HepG2 (cell line): ENCODE measurements around the gene CTDSPL2. TPM values are rescaled to one million over a fixed set of nuclear protein-coding genes. Genes with fewer than 3 reads are reported as not detected.
A peak's percentile ranks its signal among the peaks of the same experiment; 100 is the strongest.

Source experiments
- ARHGAP35 ChIP-seq: sonication (generic); formaldehyde crosslinking; IDR thresholded peaks from 2 replicates; pipeline ENCODE4 v1.9.0; 2022; ENCODE audit warnings: mild to moderate bottlenecking, inconsistent platforms, moderate library complexity, missing genetic modification reagents, borderline replicate concordance
- CCDC6 ChIP-seq: sonication (generic); formaldehyde crosslinking; IDR thresholded peaks from 2 replicates; pipeline ENCODE4 v1.8.1; 2022; ENCODE audit warnings: mild to moderate bottlenecking, missing genetic modification reagents, moderate library complexity
- FOXM1 ChIP-seq: sonication (generic); formaldehyde crosslinking; IDR thresholded peaks from 2 replicates; pipeline ENCODE4 v1.5.0; 2020; ENCODE audit warnings: missing genetic modification reagents
- ISL2 ChIP-seq: sonication (generic); formaldehyde crosslinking; IDR thresholded peaks from 2 replicates; pipeline ENCODE4 v1.5.0; 2020; ENCODE audit warnings: missing genetic modification reagents
- LCORL ChIP-seq, 2 experiments: fragments of 450-650 bp in 1 of 2; sonication (generic) in 1 of 2; formaldehyde crosslinking in 1 of 2; IDR thresholded peaks; 2 replicates each; pipeline versions ENCODE4 v1.5.0 to v1.6.1; 2017 to 2020; ENCODE audit warnings: antibody characterized with exemption in 1 of 2, missing genetic modification reagents in 1 of 2
- ONECUT2 ChIP-seq: sonication (generic); formaldehyde crosslinking; IDR thresholded peaks from 2 replicates; pipeline ENCODE4 v1.4.0; 2020; ENCODE audit warnings: missing genetic modification reagents
- RNF2 ChIP-seq: fragments of 450-650 bp; conservative IDR thresholded peaks from 2 replicates; pipeline ENCODE4 v1.6.1; 2016; ENCODE audit warnings: low read depth
- SMARCE1 ChIP-seq: fragments of 450-650 bp; IDR thresholded peaks from 2 replicates; pipeline ENCODE4 v1.6.1; 2017; ENCODE audit warnings: borderline replicate concordance
- SP1 ChIP-seq, 2 experiments: fragments of 450-650 bp in 1 of 2; sonication (generic) in 1 of 2; formaldehyde crosslinking in 1 of 2; IDR thresholded peaks; 2 replicates each; pipeline versions ENCODE4 v1.4.0 to v1.6.1; 2016 to 2020; ENCODE audit warnings: missing genetic modification reagents in 1 of 2
- TBP ChIP-seq: sonication (generic); formaldehyde crosslinking; IDR thresholded peaks from 2 replicates; pipeline ENCODE4 v1.5.0; 2020; ENCODE audit warnings: missing genetic modification reagents
- TMF1 ChIP-seq: sonication (generic); formaldehyde crosslinking; IDR thresholded peaks from 2 replicates; pipeline ENCODE4 v1.8.1; 2022; ENCODE audit warnings: low read depth, missing genetic modification reagents
- ZBED4 ChIP-seq: sonication (generic); formaldehyde crosslinking; IDR thresholded peaks from 2 replicates; pipeline ENCODE4 v1.4.0; 2020; ENCODE audit warnings: missing genetic modification reagents, borderline replicate concordance
- ZFP41 ChIP-seq: sonication (generic); formaldehyde crosslinking; IDR thresholded peaks from 2 replicates; pipeline ENCODE4 v1.4.0; 2020; ENCODE audit warnings: mild to moderate bottlenecking, missing genetic modification reagents, borderline replicate concordance
- ZMAT3 ChIP-seq: sonication (generic); formaldehyde crosslinking; conservative IDR thresholded peaks from 2 replicates; pipeline ENCODE4 v1.7.0; 2021; ENCODE audit warnings: missing genetic modification reagents
- ZNF230 ChIP-seq: sonication (generic); formaldehyde crosslinking; IDR thresholded peaks from 2 replicates; pipeline ENCODE4 v1.4.0; 2020; ENCODE audit warnings: mild to moderate bottlenecking, missing genetic modification reagents
- ZNF235 ChIP-seq: sonication (generic); formaldehyde crosslinking; IDR thresholded peaks from 2 replicates; pipeline ENCODE4 v1.8.1; 2023; ENCODE audit warnings: mild to moderate bottlenecking, missing genetic modification reagents, borderline replicate concordance
- ZNF33B ChIP-seq: sonication (generic); formaldehyde crosslinking; IDR thresholded peaks from 2 replicates; pipeline ENCODE4 v1.5.1; 2020; ENCODE audit warnings: mild to moderate bottlenecking, missing genetic modification reagents
- ZNF556 ChIP-seq: sonication (generic); formaldehyde crosslinking; IDR thresholded peaks from 2 replicates; pipeline ENCODE4 v1.4.0; 2020; ENCODE audit warnings: mild to moderate bottlenecking, missing genetic modification reagents, borderline replicate concordance
- polyA plus RNA-seq, 8 experiments: library from polyadenylated mRNA; depleted of rRNA in 3 of 8; stranded (reverse) in 7 of 8; unstranded in 1 of 8; fragments of >200 nt; fragmentation: Illumina TruSeq in 4 of 8; extraction: Trizol in 4 of 8; gene quantifications; 2 replicates each; pipeline versions ENCODE4 v1.2.1 to v1.2.3, GENCODE V29; 2011 to 2016; ENCODE audit warnings: low read depth in 4 of 8, missing spikeins in 1 of 8, mixed read lengths in 1 of 8; ENCODE audit not compliant: insufficient read depth in 1 of 8
- total RNA-seq, 5 experiments: library from RNA; depleted of rRNA; stranded (reverse); fragments of >200 nt; fragmentation: Illumina TruSeq; extraction: Trizol; gene quantifications; 2 replicates each; pipeline ENCODE4 v1.2.3, GENCODE V29; 2016; ENCODE audit warnings: low read depth in 1 of 5
- TF ChIP-seq, protein P1 (sequence below): sonication (generic); formaldehyde crosslinking; IDR thresholded peaks from 2 replicates; pipeline ENCODE4 v1.4.0; 2020; ENCODE audit warnings: mild to moderate bottlenecking, missing genetic modification reagents

CTDSPL2 gene
- total and polyA plus RNA-seq, 2 of the 13 experiments (the other 11 are each of a cell fraction or from before 2014, with no cell fraction given), result 37.4 to 56.2 TPM

DNA sequence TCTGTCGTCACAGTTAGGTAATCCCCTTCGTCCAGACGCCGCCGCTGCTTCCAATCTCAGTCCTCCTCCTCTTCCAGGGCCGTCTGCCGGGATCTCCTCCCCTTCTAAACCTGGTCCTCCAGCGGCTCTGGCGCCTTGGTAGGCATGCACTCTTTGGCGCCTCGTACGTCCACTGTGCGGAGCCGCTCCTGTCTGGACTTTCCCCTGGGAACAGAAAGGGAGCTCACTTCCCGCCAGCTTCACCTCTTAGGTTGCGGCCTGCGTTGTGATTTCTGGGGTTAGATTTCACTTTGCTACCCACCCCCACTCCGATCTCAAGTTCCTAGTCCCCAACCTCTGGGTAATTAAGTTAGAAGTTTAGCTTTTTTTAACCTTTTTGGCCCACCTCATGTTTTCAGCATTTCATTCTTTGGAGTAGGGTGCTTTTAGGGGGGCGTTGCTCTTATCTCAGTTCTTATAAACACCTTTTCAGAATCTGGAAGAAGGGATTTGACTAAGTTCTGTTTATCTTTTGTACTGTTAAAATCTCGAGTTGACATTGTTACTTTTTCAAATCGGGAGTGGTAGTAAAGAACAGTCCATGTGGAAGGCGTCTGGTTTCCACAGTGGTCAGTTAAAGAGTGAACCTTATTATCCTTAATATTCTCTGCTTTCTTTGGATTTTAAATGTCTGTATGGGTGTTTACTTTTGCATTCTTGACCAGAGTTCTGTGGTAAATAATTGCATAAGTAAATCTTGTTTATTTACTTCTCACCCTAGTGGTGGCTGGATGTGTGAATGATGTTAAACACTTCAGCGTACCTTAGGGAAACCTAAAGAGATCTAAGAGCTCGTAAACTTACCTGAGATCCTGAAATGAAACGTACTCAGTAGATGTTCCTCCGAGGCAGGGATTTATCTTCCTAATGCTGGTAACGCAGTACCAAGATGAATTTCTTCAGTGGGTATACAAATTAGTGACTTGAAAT, 611 bp downstream of the CTDSPL2 start (continued):
- TF ChIP-seq ARHGAP35, result no peak; the same call in 1 of the 2 replicates
- no peak; the same call in 1 of the 2 replicates for TF ChIP-seq ZNF230
- no peak for TF ChIP-seq SP1 (IDR thresholded peaks at IDR 0.05)
- TF ChIP-seq SP1 (CRISPR knock-in tag; IDR thresholded peaks at IDR 0.05), result no peak
- no peak for TF ChIP-seq ONECUT2 (CRISPR knock-in tag)
- no peak for TF ChIP-seq ISL2 (CRISPR knock-in tag)
- TF ChIP-seq ZNF235 (CRISPR knock-in tag), result no peak
- TF ChIP-seq ZBED4 (CRISPR knock-in tag), result no peak
- no peak for TF ChIP-seq CCDC6
- 0 out of 2 replicates have a peak, but pooled peaks have one; percentile 14 for TF ChIP-seq ZMAT3 (CRISPR knock-in tag)
- no peak for TF ChIP-seq ZNF556 (CRISPR knock-in tag)
- no peak for TF ChIP-seq TBP (CRISPR knock-in tag)
- TF ChIP-seq SMARCE1, result no peak
- no peak for TF ChIP-seq ZFP41 (CRISPR knock-in tag)
- TF ChIP-seq TMF1 (CRISPR knock-in tag), result no peak
- no peak for TF ChIP-seq LCORL (IDR thresholded peaks at IDR 0.05)
- no peak for TF ChIP-seq LCORL (CRISPR knock-in tag; IDR thresholded peaks at IDR 0.05)
- TF ChIP-seq, protein P1, sequence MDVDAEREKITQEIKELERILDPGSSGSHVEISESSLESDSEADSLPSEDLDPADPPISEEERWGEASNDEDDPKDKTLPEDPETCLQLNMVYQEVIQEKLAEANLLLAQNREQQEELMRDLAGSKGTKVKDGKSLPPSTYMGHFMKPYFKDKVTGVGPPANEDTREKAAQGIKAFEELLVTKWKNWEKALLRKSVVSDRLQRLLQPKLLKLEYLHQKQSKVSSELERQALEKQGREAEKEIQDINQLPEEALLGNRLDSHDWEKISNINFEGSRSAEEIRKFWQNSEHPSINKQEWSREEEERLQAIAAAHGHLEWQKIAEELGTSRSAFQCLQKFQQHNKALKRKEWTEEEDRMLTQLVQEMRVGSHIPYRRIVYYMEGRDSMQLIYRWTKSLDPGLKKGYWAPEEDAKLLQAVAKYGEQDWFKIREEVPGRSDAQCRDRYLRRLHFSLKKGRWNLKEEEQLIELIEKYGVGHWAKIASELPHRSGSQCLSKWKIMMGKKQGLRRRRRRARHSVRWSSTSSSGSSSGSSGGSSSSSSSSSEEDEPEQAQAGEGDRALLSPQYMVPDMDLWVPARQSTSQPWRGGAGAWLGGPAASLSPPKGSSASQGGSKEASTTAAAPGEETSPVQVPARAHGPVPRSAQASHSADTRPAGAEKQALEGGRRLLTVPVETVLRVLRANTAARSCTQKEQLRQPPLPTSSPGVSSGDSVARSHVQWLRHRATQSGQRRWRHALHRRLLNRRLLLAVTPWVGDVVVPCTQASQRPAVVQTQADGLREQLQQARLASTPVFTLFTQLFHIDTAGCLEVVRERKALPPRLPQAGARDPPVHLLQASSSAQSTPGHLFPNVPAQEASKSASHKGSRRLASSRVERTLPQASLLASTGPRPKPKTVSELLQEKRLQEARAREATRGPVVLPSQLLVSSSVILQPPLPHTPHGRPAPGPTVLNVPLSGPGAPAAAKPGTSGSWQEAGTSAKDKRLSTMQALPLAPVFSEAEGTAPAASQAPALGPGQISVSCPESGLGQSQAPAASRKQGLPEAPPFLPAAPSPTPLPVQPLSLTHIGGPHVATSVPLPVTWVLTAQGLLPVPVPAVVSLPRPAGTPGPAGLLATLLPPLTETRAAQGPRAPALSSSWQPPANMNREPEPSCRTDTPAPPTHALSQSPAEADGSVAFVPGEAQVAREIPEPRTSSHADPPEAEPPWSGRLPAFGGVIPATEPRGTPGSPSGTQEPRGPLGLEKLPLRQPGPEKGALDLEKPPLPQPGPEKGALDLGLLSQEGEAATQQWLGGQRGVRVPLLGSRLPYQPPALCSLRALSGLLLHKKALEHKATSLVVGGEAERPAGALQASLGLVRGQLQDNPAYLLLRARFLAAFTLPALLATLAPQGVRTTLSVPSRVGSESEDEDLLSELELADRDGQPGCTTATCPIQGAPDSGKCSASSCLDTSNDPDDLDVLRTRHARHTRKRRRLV (CRISPR knock-in tag), result 0 out of 2 replicates have a peak, but pooled peaks have one; percentile 8
- TF ChIP-seq RNF2, result no peak
- no peak for TF ChIP-seq FOXM1
- TF ChIP-seq ZNF33B (CRISPR knock-in tag), result no peak
